ENCODE measurements around the gene BCAS3. TPM values are rescaled to one million over a fixed set of nuclear protein-coding genes. Genes with fewer than 3 reads are reported as not detected.

BCAS3 gene
- total and polyA plus RNA-seq, 2 experiments from 2014 or later: 18.0 to 20.2 TPM

GRCh38 chr17:61323003-61323908, 645.6 kb downstream of the BCAS3 start:
- Histone ChIP-seq H3F3A (ENCODE audit: insufficient read depth) (peaks cover 25% of the 10 kb centered on the region), H3K79me2 (ENCODE audit: insufficient read depth) (no peaks in the 10 kb centered on the region), H2AFZ (no peak overlapping the region), H3K4me2 (ENCODE audit: unreplicated experiment) (no peak overlapping the region), H3K36me3 (ENCODE audit: low read depth) (no peaks in the 10 kb centered on the region), H3K9me3 (ENCODE audit: low read depth) (no peaks in the 10 kb centered on the region), H3K9ac (no peak overlapping the region), H3K27me3 (replicated peaks; ENCODE audit: insufficient read depth) (no peaks in the 10 kb centered on the region), H3K4me3 (no peak overlapping the region), H3K27ac (no peak overlapping the region), H3K4me1 (ENCODE audit: insufficient read depth) (peaks cover 23% of the 10 kb centered on the region), H4K20me1 (ENCODE audit: insufficient read depth) (no peaks in the 10 kb centered on the region), H3K9me2 (ENCODE audit: insufficient read depth) (no peaks in the 10 kb centered on the region)
- no peak for DNase-seq
- in situ Hi-C loops (cut with MboI): no loop called here
- 84% methylated on average over 13 of the region's 13 CpGs for WGBS, 2 experiments (ENCODE audit: low coverage in 1 of 2, low lambda C conversion rate in 2 of 2, missing lambda C conversion rate in 2 of 2)
- TF ChIP-seq EZH2phosphoT487 (IDR thresholded peaks at IDR 0.05; ENCODE audit: insufficient read depth, low read depth) (no peak), EZH2 (IDR thresholded peaks at IDR 0.05; ENCODE audit: insufficient read depth, poor library complexity, severe bottlenecking) (no peak)

- Histone ChIP-seq H3K4me2 (ENCODE audit: unreplicated experiment) (no peak overlapping the region), H3K79me2 (ENCODE audit: insufficient read depth) (no peaks in the 10 kb centered on the region), H3K27ac (no peak overlapping the region), H3K27me3 (replicated peaks; ENCODE audit: insufficient read depth) (no peaks in the 10 kb centered on the region), H3K36me3 (ENCODE audit: low read depth) (no peaks in the 10 kb centered on the region), H3K4me1 (ENCODE audit: insufficient read depth) (peaks cover 23% of the 10 kb centered on the region), H3K9me2 (ENCODE audit: insufficient read depth) (no peaks in the 10 kb centered on the region), H4K20me1 (ENCODE audit: insufficient read depth) (no peaks in the 10 kb centered on the region), H3K9me3 (ENCODE audit: low read depth) (no peaks in the 10 kb centered on the region), H3F3A (ENCODE audit: insufficient read depth) (peaks cover 25% of the 10 kb centered on the region), H3K9ac (no peak overlapping the region), H2AFZ (no peak overlapping the region), H3K4me3 (no peak overlapping the region)
- in situ Hi-C loops (cut with MboI): no loop called here
- TF ChIP-seq EZH2 (IDR thresholded peaks at IDR 0.05; ENCODE audit: insufficient read depth, poor library complexity, severe bottlenecking) (no peak), EZH2phosphoT487 (IDR thresholded peaks at IDR 0.05; ENCODE audit: insufficient read depth, low read depth) (no peak)
- DNase-seq: no peak
- WGBS, 2 experiments (ENCODE audit: low coverage in 1 of 2, low lambda C conversion rate in 2 of 2, missing lambda C conversion rate in 2 of 2): 86 to 88% methylated on average over 12 of the region's 12 CpGs
Observed at GRCh38 chr17:61323909-61324868, 646.5 kb downstream of the BCAS3 start.

GRCh38 chr17:61324950-61325349, 647.3 kb downstream of the BCAS3 start:
- H3K4me2 ChIP-seq (ENCODE audit: unreplicated experiment): peak overlapping the region; percentile 30

GRCh38 chr17:61325382-61326073, 647.9 kb downstream of the BCAS3 start:
- H3K27ac ChIP-seq: peak overlapping the region; percentile 58
- no peaks in the 10 kb centered on the region for H4K20me1 ChIP-seq (ENCODE audit: insufficient read depth)
- peaks cover 23% of the 10 kb centered on the region for H3K4me1 ChIP-seq (ENCODE audit: insufficient read depth)
- WGBS, 2 experiments (ENCODE audit: low coverage in 1 of 2, low lambda C conversion rate in 2 of 2, missing lambda C conversion rate in 2 of 2): 2 to 4% methylated on average over 6 of the region's 6 CpGs
- no peaks in the 10 kb centered on the region for H3K36me3 ChIP-seq (ENCODE audit: low read depth)
- TF ChIP-seq EZH2 (IDR thresholded peaks at IDR 0.05; ENCODE audit: insufficient read depth, poor library complexity, severe bottlenecking) (no peak), EZH2phosphoT487 (IDR thresholded peaks at IDR 0.05; ENCODE audit: insufficient read depth, low read depth) (no peak)
- H3K79me2 ChIP-seq (ENCODE audit: insufficient read depth): no peaks in the 10 kb centered on the region
- H3K9me2 ChIP-seq (ENCODE audit: insufficient read depth): no peaks in the 10 kb centered on the region
- no peaks in the 10 kb centered on the region for H3K27me3 ChIP-seq (replicated peaks; ENCODE audit: insufficient read depth)
- no peaks in the 10 kb centered on the region for H3K9me3 ChIP-seq (ENCODE audit: low read depth)
- DNase-seq: peak; percentile 91
- no peak overlapping the region for H3K4me3 ChIP-seq
- peaks cover 25% of the 10 kb centered on the region for H3F3A ChIP-seq (ENCODE audit: insufficient read depth)
- no peak overlapping the region for H2AFZ ChIP-seq
- in situ Hi-C loops (cut with MboI): no loop called here
- H3K4me2 ChIP-seq (ENCODE audit: unreplicated experiment): peak overlapping the region; percentile 30
- peak overlapping the region; percentile 33 for H3K9ac ChIP-seq

More at GRCh38 chr17:61324950-61325349, 647.3 kb downstream of the BCAS3 start:
- H3K9me2 ChIP-seq (ENCODE audit: insufficient read depth): no peaks in the 10 kb centered on the region
- no peaks in the 10 kb centered on the region for H4K20me1 ChIP-seq (ENCODE audit: insufficient read depth)
- H3K9ac ChIP-seq: peak overlapping the region; percentile 23
- in situ Hi-C loops (cut with MboI): no loop called here
- no peaks in the 10 kb centered on the region for H3K27me3 ChIP-seq (replicated peaks; ENCODE audit: insufficient read depth)
- peaks cover 23% of the 10 kb centered on the region for H3K4me1 ChIP-seq (ENCODE audit: insufficient read depth)
- H3K4me3 ChIP-seq: no peak overlapping the region
- H3F3A ChIP-seq (ENCODE audit: insufficient read depth): peaks cover 25% of the 10 kb centered on the region
- 88 to 90% methylated on average over 5 of the region's 5 CpGs for WGBS, 2 experiments (ENCODE audit: low coverage in 1 of 2, low lambda C conversion rate in 2 of 2, missing lambda C conversion rate in 2 of 2)
- H2AFZ ChIP-seq: no peak overlapping the region
- H3K36me3 ChIP-seq (ENCODE audit: low read depth): no peaks in the 10 kb centered on the region
- DNase-seq: no peak
- no peaks in the 10 kb centered on the region for H3K9me3 ChIP-seq (ENCODE audit: low read depth)
- TF ChIP-seq EZH2 (IDR thresholded peaks at IDR 0.05; ENCODE audit: insufficient read depth, poor library complexity, severe bottlenecking): no peak
- TF ChIP-seq EZH2phosphoT487 (IDR thresholded peaks at IDR 0.05; ENCODE audit: insufficient read depth, low read depth): no peak
- no peaks in the 10 kb centered on the region for H3K79me2 ChIP-seq (ENCODE audit: insufficient read depth)
- H3K27ac ChIP-seq: peak overlapping the region; percentile 58
